Measurements from ENCODE around the gene PPEF1. TPM values are rescaled to one million over a fixed set of nuclear protein-coding genes. Genes with fewer than 3 reads are reported as not detected.

The PPEF1 gene
- total RNA-seq, 1 donor from 2014 or later = 0.78 TPM

- no peak overlapping the region for H3K4me3 Mint-ChIP-seq
- H3K4me1 Mint-ChIP-seq = peaks cover 10% of the 10 kb centered on the region
- DNase-seq (ENCODE audit: low spot score in 2 of 2, unreplicated experiment in 2 of 2) = no peak
- H3K27ac Mint-ChIP-seq = no peak overlapping the region
- peaks cover 22% of the 10 kb centered on the region for H3K9me3 Mint-ChIP-seq
- TF ChIP-seq, protein P1, sequence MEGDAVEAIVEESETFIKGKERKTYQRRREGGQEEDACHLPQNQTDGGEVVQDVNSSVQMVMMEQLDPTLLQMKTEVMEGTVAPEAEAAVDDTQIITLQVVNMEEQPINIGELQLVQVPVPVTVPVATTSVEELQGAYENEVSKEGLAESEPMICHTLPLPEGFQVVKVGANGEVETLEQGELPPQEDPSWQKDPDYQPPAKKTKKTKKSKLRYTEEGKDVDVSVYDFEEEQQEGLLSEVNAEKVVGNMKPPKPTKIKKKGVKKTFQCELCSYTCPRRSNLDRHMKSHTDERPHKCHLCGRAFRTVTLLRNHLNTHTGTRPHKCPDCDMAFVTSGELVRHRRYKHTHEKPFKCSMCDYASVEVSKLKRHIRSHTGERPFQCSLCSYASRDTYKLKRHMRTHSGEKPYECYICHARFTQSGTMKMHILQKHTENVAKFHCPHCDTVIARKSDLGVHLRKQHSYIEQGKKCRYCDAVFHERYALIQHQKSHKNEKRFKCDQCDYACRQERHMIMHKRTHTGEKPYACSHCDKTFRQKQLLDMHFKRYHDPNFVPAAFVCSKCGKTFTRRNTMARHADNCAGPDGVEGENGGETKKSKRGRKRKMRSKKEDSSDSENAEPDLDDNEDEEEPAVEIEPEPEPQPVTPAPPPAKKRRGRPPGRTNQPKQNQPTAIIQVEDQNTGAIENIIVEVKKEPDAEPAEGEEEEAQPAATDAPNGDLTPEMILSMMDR (IDR thresholded peaks at IDR 0.05; ENCODE audit: unreplicated experiment) = no peak
- H3K36me3 Mint-ChIP-seq = no peaks in the 10 kb centered on the region
- no peaks in the 10 kb centered on the region for H3K27me3 Mint-ChIP-seq (ENCODE audit: low read depth)
These were observed 170.0 kb downstream of the PPEF1 start for GRCh38 chrX:18877469-18877868.

Other genes starting within 250 kb of the PPEF1 start
- gene RS1, start 35.5 kb upstream of the PPEF1 start, total RNA-seq = not detected in 3 replicates